Uterus (tissue), 4 donors: Measurements from ENCODE around the gene C5orf15. TPM values are rescaled to one million over a fixed set of nuclear protein-coding genes. Genes with fewer than 3 reads are reported as not detected.

ENCODE experiments used
- DNase-seq, 2 donors: peaks; one replicate each; pipeline ENCODE4 v3.0.0-alpha.2; 2019 to 2020
- H3K27ac ChIP-seq, 2 donors: fragments of 200-600 bp; sonication (generic); 1 replicate in 1 of 2; 2 replicates in 1 of 2; pipeline ENCODE4 v1.5.1; 2016 to 2018
- H3K27me3 ChIP-seq, 2 donors: fragments of 200-600 bp; sonication (generic); one replicate each; pipeline ENCODE4 v1.5.1; 2018 to 2019; ENCODE audit warnings: control low read depth in 1 of 2
- H3K36me3 ChIP-seq, 2 donors: fragments of 200-600 bp; sonication (generic); one replicate each; pipeline ENCODE4 v1.5.1; 2019; ENCODE audit warnings: control low read depth in 1 of 2
- H3K4me1 ChIP-seq, 2 donors: fragments of 200-600 bp; sonication (generic); one replicate each; pipeline ENCODE4 v1.5.1; 2018 to 2019; ENCODE audit warnings: control low read depth in 1 of 2
- H3K4me3 ChIP-seq, 2 donors: fragments of 200-600 bp; sonication (generic); 1 replicate in 1 of 2; 2 replicates in 1 of 2; pipeline ENCODE4 v1.5.1; 2018 to 2019; ENCODE audit warnings: mild to moderate bottlenecking in 1 of 2
- H3K9me3 ChIP-seq, 2 donors: fragments of 200-600 bp; sonication (generic); one replicate each; pipeline ENCODE4 v1.5.1; 2019; ENCODE audit warnings: control low read depth in 1 of 2
- CTCF ChIP-seq, 4 experiments: fragments of 200-600 bp in 2 of 4; fragments of 450-650 bp in 2 of 4; sonication (generic) in 2 of 4; IDR thresholded peaks; one replicate each; pipeline ENCODE4 v1.5.1; 2016 to 2019; ENCODE audit warnings: antibody characterized with exemption in 4 of 4, mild to moderate bottlenecking in 2 of 4, moderate library complexity in 1 of 4
- POLR2A ChIP-seq, 2 donors: fragments of 450-650 bp; IDR thresholded peaks; one replicate each; pipeline ENCODE4 v1.6.1; 2016; ENCODE audit warnings: antibody characterized with exemption in 2 of 2, mild to moderate bottlenecking in 1 of 2, moderate library complexity in 1 of 2
- intact Hi-C: fragments of 100-400 bp; cut with DNase I; formaldehyde crosslinking; loops from one replicate; pipeline ENCODE4 v1.15.1; 2023; ENCODE audit warnings: low total_unique reads
- total RNA-seq, 4 donors: library from RNA; depleted of rRNA in 3 of 4; stranded (reverse); fragments of >200 nt in 3 of 4; gene quantifications; one replicate each; pipeline versions ENCODE4 v1.1.0 to v1.2.4, GENCODE V29; 2014 to 2023
- donor health status: DM: yes; HTN: yes; CAD: no.

The C5orf15 gene
- total RNA-seq, 4 donors from 2014 or later, result 10.5 to 98.9 (median 27.5) TPM

DNA sequence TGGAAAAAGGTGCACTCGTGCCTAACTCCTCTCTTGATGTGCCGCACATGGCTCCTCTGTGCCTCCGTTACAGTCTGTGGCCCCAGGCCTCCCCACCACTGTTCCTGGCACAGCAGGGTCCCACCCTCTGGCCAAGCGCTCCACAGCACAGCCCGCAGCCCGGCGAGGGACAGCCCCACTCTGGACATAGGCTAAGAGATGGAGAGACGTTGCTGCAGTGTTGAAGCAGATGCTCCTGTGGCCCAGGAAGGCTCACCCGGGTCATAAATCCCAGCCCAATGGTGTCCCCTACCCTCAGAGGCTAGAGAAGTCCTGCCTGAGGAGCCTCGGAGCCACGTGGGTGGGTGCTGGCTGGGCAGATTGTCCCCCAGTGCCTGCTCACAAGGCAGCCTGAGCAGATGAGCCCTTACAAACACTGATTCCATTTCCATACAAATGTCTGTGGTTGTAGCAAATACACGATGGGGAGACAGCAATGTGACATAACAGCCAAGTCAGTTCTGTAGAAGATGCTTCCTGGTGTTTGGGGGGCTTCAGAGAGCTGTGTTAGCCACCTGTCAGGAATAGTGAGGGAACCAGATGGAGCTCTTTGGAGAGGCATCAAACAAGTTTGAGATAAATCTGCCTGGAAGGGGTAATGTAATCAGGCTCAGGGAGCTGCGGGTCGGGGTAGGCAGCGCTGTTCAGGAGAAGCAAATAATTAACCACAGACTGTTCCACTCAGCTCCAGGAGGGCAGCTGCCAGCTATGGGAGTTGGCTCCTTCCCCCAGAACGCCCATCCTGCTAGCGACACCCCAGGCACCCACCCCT is 41.7 kb downstream of the C5orf15 start:
- no peak for DNase-seq
- intact Hi-C loops, result no loop called here
- H3K27me3 ChIP-seq, result no peaks in the 10 kb centered on the region
- H3K9me3 ChIP-seq, result no peaks in the 10 kb centered on the region
- H3K4me1 ChIP-seq, result no peaks in the 10 kb centered on the region
- H3K36me3 ChIP-seq, result no peaks in the 10 kb centered on the region
- peak overlapping the region in 1 of 2 donors; percentile 36 for H3K27ac ChIP-seq
- TF ChIP-seq CTCF (IDR thresholded peaks at IDR 0.05), result no peak
- TF ChIP-seq POLR2A (IDR thresholded peaks at IDR 0.05), result no peak
- H3K4me3 ChIP-seq, result no peak overlapping the region

- no peak overlapping the region for H3K4me3 ChIP-seq
- no peaks in the 10 kb centered on the region for H3K4me1 ChIP-seq
- H3K27me3 ChIP-seq, result no peaks in the 10 kb centered on the region
- DNase-seq, result no peak
- TF ChIP-seq CTCF (IDR thresholded peaks at IDR 0.05), result no peak
- TF ChIP-seq POLR2A (IDR thresholded peaks at IDR 0.05), result no peak
- no peaks in the 10 kb centered on the region for H3K36me3 ChIP-seq
- H3K27ac ChIP-seq, result no peak overlapping the region
- no peaks in the 10 kb centered on the region for H3K9me3 ChIP-seq
- intact Hi-C loops, result no loop called here
Measured at GRCh38 chr5:133925866-133926488, 42.4 kb downstream of the C5orf15 start.

GRCh38 chr5:133925269-133925668 is 43.2 kb downstream of the C5orf15 start:
- no peaks in the 10 kb centered on the region for H3K9me3 ChIP-seq
- H3K4me1 ChIP-seq, result no peaks in the 10 kb centered on the region
- H3K27ac ChIP-seq, result no peak overlapping the region
- H3K36me3 ChIP-seq, result no peaks in the 10 kb centered on the region
- H3K27me3 ChIP-seq, result no peaks in the 10 kb centered on the region
- H3K4me3 ChIP-seq, result no peak overlapping the region
- TF ChIP-seq POLR2A (IDR thresholded peaks at IDR 0.05), result no peak
- intact Hi-C loops, result no loop called here
- no peak for DNase-seq

DNA sequence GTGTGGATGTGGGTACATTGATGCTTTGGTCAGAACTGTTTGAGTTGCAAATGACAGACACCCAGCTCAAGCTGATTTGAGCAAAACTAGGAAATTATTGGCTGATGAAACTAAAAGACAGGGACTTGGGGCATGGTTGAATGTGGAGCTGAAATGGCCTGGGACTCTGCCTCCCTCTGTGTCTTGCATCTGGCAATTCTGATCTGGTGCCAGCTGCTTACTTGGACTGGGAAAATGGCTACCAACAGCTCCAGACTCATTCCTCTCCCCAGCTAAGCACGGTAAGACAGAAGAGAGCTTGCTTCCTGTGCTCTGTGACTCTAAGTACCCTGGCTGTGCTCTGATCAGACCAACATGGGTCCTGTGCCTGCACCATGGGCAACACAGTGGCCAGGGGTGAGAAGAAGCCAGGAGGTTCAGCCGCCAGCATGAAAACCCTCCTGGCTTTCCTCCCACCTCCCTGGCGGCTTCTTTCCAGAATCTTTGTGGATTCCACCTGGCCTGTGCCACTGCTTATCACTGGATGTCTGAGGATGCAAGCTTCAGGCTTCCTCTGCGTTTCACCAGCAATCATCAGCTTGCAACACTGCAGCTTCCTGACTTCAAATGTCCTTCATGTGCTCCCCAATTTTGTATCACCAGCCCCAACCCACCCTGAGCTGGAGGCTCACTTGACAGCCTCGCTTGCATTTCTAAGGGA is 44.1 kb downstream of the C5orf15 start:
- intact Hi-C loops, result no loop called here

DNA sequence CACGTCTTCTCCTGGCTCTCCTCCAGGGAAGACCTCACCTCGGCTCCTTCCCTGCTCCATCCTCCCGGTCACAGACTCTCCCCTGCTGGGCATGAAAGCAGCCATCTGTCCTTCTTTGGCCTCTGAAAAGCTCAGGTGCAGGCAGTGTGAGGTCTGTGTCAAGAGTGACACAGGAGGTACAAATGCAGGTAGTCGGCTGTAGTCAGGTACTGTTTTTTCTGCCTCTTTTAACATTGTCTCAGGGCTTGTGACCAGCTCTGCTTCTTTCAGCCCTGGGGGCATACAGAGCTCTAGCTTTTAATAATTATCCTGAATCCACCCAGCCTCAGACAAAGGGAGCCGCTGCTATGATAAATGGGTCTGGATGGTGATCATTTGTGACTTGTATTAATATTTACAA is 46.4 kb downstream of the C5orf15 start:
- no peak for DNase-seq
- Histone ChIP-seq H3K36me3 (no peaks in the 10 kb centered on the region), H3K27ac (no peak overlapping the region), H3K27me3 (no peaks in the 10 kb centered on the region), H3K4me3 (no peak overlapping the region), H3K4me1 (no peaks in the 10 kb centered on the region), H3K9me3 (no peaks in the 10 kb centered on the region)
- intact Hi-C loops, result no loop called here
- no peak for TF ChIP-seq CTCF (IDR thresholded peaks at IDR 0.05)
- TF ChIP-seq POLR2A (IDR thresholded peaks at IDR 0.05), result no peak

More for the DNA sequence above, 44.1 kb downstream of the C5orf15 start:
- no peaks in the 10 kb centered on the region for H3K27me3 ChIP-seq
- H3K27ac ChIP-seq, result no peak overlapping the region
- no peak overlapping the region for H3K4me3 ChIP-seq
- no peaks in the 10 kb centered on the region for H3K4me1 ChIP-seq
- H3K36me3 ChIP-seq, result no peaks in the 10 kb centered on the region
- H3K9me3 ChIP-seq, result no peaks in the 10 kb centered on the region
- TF ChIP-seq POLR2A (IDR thresholded peaks at IDR 0.05) (no peak), CTCF (IDR thresholded peaks at IDR 0.05) (no peak)
- no peak for DNase-seq
